Pulmonary artery endothelial cell (primary cell): ENCODE results near the gene WEE2. TPM values are rescaled to one million over a fixed set of nuclear protein-coding genes. Genes with fewer than 3 reads are reported as not detected.

Source experiments
- DNase-seq: peaks from one replicate; pipeline ENCODE4 v3.0.0-alpha.2; 2011; ENCODE audit warnings: low read depth, low spot score
- total RNA-seq: library from RNA; depleted of rRNA; stranded (reverse); fragments of >200 nt; gene quantifications from 2 replicates; pipeline ENCODE4 v1.2.3, GENCODE V29; 2014

WEE2 gene
- not detected in 2 replicates for total RNA-seq

DNA sequence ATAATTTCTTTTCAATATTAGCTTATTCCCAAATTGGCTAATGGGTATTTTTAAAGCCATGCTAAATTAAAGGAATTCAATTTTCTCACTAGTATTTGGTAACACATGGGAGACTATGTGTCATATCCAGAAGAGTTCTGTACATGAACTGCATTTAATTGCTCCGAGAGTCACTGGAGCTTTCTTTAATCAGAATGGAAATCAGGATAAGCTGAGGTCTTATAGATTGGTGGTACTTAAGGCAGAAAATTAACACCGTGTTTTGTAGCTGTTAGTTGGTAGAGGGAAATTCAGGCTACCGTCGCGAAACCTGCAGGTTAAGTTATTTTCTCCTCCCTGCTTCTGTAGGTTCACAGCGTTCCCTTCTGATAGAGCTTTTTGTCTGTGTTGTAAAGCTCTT, at the start of gene WEE2:
WEE2 (plus strand) TSS at position 3 of the 400 bp plus-strand sequence. CDS start 406 bp downstream, outside the sequence.
- DNase-seq: no peak

- DNase-seq: no peak
Observed at GRCh38 chr7:141659501-141659900, 48.7 kb upstream of the WEE2 start.

- DNase-seq: peak; percentile 51
Observed at GRCh38 chr7:141660259-141660658, 47.9 kb upstream of the WEE2 start.

- no peak for DNase-seq
Observed at GRCh38 chr7:141663081-141663849, 44.9 kb upstream of the WEE2 start.

- no peak for DNase-seq
Observed at GRCh38 chr7:141664450-141664849, 43.7 kb upstream of the WEE2 start.

DNA sequence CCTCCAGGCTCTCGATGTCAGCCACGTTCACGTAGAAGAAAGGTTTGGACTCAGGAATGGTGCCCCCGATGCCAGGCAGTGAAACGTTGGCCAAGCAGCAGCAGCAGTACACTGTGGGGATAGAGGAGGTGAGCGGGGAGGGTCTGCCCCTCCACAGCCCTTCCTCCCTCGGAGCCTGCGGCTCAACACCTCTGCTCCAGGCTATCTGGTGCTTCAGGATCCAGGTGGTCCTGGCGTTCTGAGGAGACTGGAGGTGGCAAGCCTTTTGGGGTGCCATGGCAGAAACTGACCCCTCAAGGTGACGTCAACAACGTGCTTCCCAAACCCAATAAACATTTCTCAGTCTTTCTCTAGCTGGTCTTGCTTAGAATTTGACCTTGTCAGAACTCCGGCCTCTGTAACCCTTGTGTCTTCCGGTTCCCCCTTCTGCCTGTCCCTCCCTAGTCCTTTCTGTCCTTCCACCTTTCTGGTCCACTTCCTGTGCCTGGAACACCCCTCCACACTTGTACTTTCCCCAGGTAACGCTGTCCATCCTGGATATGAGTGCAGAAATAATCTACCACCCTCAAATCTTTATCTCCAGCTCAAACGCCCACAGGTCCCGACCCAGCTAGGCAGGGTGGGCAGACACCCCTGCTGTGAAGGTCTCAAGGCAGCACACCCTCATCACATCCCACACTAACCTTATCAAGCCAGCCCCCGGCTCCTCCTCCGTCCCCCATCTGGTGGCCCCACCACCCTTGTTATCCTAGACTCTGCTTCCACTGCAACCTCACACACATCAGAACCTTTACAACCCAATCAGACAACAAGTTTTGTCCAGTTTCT, 42.7 kb upstream of the WEE2 start:
- DNase-seq: no peak

DNA sequence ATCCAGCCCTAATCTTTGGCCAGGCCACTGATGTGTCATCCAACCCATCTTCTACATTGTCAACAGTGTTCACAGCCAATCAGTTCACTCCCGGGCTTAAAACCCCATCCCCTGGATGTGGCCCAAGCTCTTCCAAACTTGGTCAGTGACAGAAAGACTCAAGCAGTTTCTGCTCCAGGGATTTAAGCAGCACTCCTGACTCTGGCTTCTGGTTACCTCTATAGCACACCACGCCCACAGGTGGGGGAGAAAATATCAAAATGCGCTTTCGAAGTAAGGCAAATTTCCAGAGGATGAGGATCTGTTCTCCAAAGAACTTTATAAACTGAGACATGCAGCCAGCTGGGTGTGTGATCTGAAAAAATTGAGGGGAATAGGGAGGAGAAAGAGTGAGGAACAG, 42.1 kb upstream of the WEE2 start:
- DNase-seq: no peak

- DNase-seq: no peak
Observed at GRCh38 chr7:141668853-141669252, 39.3 kb upstream of the WEE2 start.

DNA sequence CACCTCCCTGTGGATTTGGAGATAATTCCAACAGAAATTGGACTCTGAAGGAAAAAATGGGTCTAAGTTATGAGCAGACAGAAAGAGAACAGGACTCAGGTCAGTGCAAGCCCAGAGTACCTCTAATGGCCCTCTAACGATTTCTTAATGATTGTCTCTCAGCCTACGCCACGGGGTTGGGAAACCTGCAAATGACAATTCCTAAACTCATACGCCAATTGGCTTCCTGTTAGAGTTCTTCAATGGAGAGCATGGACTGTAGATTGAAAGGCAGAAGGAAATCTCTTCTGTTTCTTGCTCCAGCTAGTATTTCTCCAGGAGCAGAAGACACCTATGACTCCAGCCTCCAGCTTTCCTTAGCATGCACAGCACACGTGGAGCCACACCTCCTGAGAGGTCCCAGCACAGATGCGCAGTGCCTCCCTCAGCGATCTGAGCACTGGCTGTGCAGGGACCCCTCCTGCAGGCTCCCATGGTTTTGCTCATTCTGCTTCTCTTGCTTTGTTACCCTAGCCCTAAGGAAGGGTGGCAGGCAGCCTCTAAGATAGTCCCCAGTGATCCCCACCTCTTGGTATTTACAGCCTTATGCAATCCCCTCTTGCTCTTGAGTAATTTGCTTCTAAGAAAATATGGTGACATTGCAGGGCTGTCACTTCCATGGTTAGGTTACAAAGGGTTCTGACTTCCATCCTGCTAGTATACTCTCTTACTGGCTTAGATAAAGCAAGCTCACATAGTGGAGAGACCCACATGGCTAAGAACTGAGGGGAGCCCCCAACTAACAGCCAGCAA, 36.3 kb upstream of the WEE2 start:
- DNase-seq: no peak

DNA sequence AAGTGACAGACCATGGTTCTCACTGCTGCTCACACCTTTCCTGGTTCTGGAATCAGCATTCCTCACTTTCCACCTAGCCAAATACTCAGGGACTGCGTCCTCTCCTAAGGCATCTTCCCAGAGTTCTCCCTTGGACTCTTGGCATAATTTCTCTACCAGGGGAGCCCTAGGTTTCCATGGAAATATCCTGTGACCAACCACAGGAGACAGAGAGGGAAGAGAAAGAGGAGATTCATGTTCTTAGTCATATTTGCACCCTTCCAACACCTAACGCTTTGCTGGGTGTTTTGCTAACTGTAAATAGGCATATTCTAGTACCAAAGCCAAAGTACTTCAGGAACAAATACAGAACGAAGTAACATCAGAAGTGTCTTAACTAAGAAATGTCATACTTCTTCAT, 34.8 kb upstream of the WEE2 start:
- DNase-seq: no peak

- DNase-seq: peak; percentile 93
Observed at GRCh38 chr7:141674171-141674671, 33.9 kb upstream of the WEE2 start.

DNA sequence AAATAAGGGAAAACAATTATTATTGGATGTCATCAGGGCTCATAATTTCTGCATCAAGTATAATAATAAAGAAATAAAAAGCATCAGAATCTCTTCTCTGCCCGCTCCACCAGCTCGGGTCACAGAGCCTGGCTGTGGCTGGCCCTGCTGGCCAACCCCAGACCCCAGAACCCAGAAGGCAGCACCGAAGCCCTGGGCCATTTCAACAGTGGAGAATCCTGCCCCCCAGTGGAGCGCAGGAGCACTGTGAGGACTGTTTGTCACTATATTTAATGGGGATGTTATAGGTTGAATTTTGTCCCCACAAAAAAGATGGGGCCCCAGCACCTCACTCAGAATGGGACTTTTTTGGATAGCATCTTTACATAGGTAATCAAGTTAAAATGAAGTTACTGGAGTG, 33.5 kb upstream of the WEE2 start:
- peak; percentile 45 for DNase-seq

GRCh38 chr7:141675436-141676215, 32.5 kb upstream of the WEE2 start:
- no peak for DNase-seq

DNA sequence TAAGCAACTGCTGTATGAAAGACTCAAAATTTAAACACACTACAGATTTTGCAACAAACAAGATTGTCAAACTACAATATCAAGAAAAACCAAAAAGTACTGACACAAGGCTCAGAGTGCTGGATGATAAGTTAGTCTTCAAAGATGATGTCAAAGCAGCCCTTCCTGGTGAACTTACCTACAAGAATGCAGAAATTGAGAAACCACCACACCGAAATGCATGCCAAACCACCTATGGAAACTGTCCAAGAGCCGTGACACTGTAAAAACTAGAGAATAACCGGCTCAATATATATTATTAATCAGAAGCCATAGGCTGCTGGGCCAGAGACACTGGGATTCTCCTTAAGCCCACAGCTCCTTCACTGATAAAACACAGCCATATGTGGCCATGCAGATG, 31.5 kb upstream of the WEE2 start:
- no peak for DNase-seq

DNA sequence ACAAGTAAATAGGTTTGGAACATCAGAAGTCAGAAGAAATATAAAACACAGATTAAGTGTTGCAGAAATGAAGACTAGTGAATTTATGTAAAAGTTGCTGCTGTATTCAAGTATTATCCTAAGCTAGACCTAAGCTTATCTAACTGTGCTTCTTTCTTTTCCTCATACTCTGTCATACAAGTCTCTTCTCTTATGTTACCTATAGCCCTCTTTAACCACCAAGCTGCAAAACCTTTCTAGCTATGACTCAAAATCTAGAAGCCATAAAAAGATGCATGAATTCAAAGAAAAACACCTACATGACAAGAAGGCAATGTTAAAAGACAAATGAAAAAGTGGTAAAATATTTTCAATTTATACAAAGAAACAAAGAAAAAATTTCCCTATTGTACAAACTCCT, 29.1 kb upstream of the WEE2 start:
- no peak for DNase-seq

GRCh38 chr7:141685285-141686023, 22.7 kb upstream of the WEE2 start:
- no peak for DNase-seq

DNA sequence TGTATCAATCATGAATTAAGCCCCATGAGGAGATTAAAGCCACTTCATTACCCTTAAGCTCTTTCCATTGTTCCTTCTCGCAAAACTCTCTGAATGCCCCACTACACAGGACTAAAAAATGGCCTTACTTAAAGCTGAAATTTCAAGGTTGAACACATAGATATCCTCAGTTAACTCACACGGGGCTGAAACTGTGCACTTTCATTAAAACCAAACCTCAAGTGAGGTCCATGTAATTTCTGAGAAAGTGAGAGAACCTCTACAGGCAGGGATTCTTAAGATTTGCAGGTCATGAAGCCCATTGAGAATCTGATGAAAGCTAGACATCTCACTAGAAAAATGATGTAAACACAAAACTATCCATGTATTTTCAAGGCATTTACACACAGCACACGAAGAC, 22.1 kb upstream of the WEE2 start:
- no peak for DNase-seq

DNA sequence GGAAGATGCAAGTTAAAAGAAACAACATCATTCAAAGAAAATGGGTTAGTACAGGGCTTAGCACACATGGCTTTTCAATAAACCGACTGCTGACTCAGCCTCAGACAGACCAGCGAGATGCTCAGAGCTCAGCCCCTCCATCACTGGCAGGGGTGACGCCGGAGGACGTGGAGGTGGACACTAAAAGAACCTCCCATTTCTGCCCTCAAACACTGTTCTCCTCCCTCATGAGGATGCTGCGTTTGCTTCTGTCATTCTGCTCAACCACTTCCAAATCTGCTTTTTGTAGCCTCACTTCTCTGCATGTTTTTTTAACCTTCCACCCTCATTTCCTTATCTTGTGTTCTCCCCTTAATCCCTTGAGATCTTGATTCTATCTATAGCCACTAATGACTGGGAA, 21.5 kb upstream of the WEE2 start:
- no peak for DNase-seq

DNA sequence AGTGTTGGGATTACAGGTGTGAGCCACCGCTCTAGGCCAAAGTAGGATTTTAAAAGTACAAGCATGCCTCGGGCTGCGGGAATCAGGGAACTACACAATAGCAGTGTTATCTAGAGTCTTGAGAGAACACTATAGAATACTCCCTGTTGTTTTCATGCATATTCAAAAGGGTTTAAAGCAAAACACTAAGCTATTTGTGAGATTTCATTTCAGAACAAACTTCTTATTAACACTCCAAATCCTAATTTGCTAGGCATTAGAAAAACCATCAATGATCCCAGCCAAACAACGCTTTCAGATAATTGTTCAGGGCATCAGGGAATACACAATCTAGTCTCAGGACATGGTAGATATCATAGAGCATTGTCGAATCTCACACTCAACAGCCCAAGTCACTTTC, 20.1 kb upstream of the WEE2 start:
- DNase-seq: no peak
